Measurements from ENCODE around the gene PCDHAC2. TPM values are rescaled to one million over a fixed set of nuclear protein-coding genes. Genes with fewer than 3 reads are reported as not detected.

Gene PCDHAC2
- total RNA-seq, 1 donor from 2014 or later = 16.8 TPM

DNA sequence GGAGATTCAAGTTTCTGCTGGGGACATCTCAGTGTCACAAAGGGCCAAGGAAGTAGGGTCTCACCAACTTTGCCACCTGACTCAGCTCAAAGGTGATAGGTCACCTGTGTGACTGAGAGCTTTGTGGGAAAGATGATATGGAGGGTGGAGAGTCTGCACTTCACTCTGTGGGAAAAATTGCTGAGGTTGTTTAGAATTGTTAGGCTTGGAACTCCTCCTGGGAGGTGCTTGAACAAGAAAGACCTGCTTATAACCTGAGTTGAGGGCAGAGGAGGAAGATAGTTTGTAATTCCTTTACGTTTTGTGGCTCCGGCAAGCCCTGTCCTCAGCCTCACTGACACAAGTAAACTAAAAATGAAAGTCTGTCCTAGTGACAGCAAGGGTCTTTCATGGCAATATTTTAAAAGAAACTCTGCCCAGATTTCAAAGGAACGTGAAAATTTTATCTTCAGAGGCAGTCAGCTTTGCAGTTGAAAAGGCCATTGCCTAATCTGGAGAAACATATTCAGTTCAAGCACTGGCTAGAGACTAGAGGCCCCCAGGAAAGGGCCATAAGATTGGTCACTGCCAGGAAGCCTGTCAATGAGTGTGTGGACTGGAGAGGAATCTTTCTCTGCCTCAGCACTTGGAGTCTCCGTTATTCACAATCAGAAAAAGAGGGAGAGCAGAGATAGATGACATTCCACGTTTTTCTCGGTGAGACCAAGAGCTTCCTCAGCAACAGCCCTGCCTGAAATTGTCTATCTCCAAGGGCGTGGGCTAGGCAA is 23.2 kb downstream of the PCDHAC2 start:
- Histone ChIP-seq H3K27me3 (ENCODE audit: control insufficient read depth, insufficient read depth, low read length) (no peaks in the 10 kb centered on the region), H3K4me3 (ENCODE audit: low read depth, low read length) (no peak overlapping the region), H3K36me3 (ENCODE audit: control insufficient read depth, insufficient read depth, low read length) (no peaks in the 10 kb centered on the region)
- DNase-seq (ENCODE audit: low read depth) (no peak), FAIRE-seq (peak; percentile 82)
- TF ChIP-seq, protein P1, sequence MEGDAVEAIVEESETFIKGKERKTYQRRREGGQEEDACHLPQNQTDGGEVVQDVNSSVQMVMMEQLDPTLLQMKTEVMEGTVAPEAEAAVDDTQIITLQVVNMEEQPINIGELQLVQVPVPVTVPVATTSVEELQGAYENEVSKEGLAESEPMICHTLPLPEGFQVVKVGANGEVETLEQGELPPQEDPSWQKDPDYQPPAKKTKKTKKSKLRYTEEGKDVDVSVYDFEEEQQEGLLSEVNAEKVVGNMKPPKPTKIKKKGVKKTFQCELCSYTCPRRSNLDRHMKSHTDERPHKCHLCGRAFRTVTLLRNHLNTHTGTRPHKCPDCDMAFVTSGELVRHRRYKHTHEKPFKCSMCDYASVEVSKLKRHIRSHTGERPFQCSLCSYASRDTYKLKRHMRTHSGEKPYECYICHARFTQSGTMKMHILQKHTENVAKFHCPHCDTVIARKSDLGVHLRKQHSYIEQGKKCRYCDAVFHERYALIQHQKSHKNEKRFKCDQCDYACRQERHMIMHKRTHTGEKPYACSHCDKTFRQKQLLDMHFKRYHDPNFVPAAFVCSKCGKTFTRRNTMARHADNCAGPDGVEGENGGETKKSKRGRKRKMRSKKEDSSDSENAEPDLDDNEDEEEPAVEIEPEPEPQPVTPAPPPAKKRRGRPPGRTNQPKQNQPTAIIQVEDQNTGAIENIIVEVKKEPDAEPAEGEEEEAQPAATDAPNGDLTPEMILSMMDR (IDR thresholded peaks at IDR 0.05; ENCODE audit: insufficient read depth, low read length, severe bottlenecking) = no peak

DNA sequence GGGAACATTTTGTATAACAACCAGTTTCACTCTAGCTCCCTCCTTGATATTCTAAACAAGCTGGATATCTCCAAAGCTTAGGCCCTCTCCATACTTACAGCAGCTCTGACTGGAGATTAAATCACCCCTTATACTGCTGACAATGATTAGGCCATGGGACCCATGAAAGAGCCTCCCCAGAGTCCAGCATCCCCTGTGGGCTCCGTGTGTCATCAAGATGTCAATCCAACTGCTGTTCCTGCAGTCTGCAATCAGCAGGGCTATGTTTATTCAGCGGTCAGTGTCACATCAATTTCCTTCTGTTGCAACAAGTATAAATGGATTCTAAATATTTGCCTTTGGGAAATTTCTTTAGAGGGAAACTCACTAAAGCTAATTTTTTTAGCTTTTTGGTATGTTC is 26.6 kb downstream of the PCDHAC2 start:
- no peak for FAIRE-seq
- no peaks in the 10 kb centered on the region for H3K36me3 ChIP-seq (ENCODE audit: control insufficient read depth, insufficient read depth, low read length)

GRCh38 chr5:140996060-140996459 is 29.8 kb downstream of the PCDHAC2 start:
- DNase-seq (ENCODE audit: low read depth) (no peak), FAIRE-seq (no peak)
- no peaks in the 10 kb centered on the region for H3K27me3 ChIP-seq (ENCODE audit: control insufficient read depth, insufficient read depth, low read length)
- H3K4me3 ChIP-seq (ENCODE audit: low read depth, low read length) = no peak overlapping the region
- no peaks in the 10 kb centered on the region for H3K36me3 ChIP-seq (ENCODE audit: control insufficient read depth, insufficient read depth, low read length)
- TF ChIP-seq, protein P1 (IDR thresholded peaks at IDR 0.05; ENCODE audit: insufficient read depth, low read length, severe bottlenecking) = no peak

More for the DNA sequence above, 26.6 kb downstream of the PCDHAC2 start:
- H3K4me3 ChIP-seq (ENCODE audit: low read depth, low read length) = no peak overlapping the region
- TF ChIP-seq, protein P1 (IDR thresholded peaks at IDR 0.05; ENCODE audit: insufficient read depth, low read length, severe bottlenecking) = no peak
- DNase-seq (ENCODE audit: low read depth) = no peak
- H3K27me3 ChIP-seq (ENCODE audit: control insufficient read depth, insufficient read depth, low read length) = no peaks in the 10 kb centered on the region

GRCh38 chr5:140998921-140999410 is 32.7 kb downstream of the PCDHAC2 start:
- Histone ChIP-seq H3K36me3 (ENCODE audit: control insufficient read depth, insufficient read depth, low read length) (no peaks in the 10 kb centered on the region), H3K4me3 (ENCODE audit: low read depth, low read length) (no peak overlapping the region), H3K27me3 (ENCODE audit: control insufficient read depth, insufficient read depth, low read length) (no peaks in the 10 kb centered on the region)
- DNase-seq (ENCODE audit: low read depth) (no peak), FAIRE-seq (no peak)
- TF ChIP-seq, protein P1 (IDR thresholded peaks at IDR 0.05; ENCODE audit: insufficient read depth, low read length, severe bottlenecking) = no peak

DNA sequence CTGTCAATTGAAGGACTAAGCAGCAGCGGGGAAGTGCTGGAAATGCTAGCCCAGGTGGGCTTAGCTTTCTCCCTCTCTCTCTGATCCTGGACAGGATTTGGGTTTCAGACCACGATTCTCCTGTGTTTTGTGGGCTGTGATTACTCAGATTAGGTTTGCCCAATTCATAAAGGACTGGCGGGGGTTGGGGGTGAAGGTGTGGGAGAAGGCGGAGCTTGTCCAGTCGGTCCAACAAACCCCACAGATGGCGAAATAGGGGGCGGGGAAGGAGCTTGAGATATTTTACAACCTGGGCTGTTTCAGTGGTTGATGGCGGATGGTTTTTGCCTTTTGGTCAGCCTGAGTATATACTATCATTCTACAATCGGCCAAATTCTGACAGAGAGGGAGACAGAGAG is 35.2 kb downstream of the PCDHAC2 start:
- Histone ChIP-seq H3K27me3 (ENCODE audit: control insufficient read depth, insufficient read depth, low read length) (no peaks in the 10 kb centered on the region), H3K36me3 (ENCODE audit: control insufficient read depth, insufficient read depth, low read length) (no peaks in the 10 kb centered on the region), H3K4me3 (ENCODE audit: low read depth, low read length) (peak overlapping the region; percentile 29)
- no peak for FAIRE-seq
- TF ChIP-seq, protein P1 (IDR thresholded peaks at IDR 0.05; ENCODE audit: insufficient read depth, low read length, severe bottlenecking) = no peak
- peak; percentile 78 for DNase-seq (ENCODE audit: low read depth)

Data from bronchial epithelial cell (primary cell).